Measurements from ENCODE around the gene HSD17B14. TPM values are rescaled to one million over a fixed set of nuclear protein-coding genes. Genes with fewer than 3 reads are reported as not detected.

HSD17B14 gene
- total and polyA plus RNA-seq, 2 experiments from 2014 or later = 8.4 to 11.7 TPM

GRCh38 chr19:48859711-48860572 lies 23.7 kb upstream of the HSD17B14 start:
- Histone ChIP-seq H2AFZ (peak overlapping the region; percentile 72; the same call in 1 of the 2 replicates), H3K9me2 (ENCODE audit: insufficient read depth) (no peaks in the 10 kb centered on the region), H3K4me3 (no peak overlapping the region; the same call in 1 of the 2 replicates), H3K4me1 (ENCODE audit: insufficient read depth) (peaks cover 8% of the 10 kb centered on the region; the same call in 1 of the 2 replicates), H3K4me2 (0 out of 2 replicates have a peak overlapping the region, but pooled peaks have one; percentile 58), H3K27me3 (ENCODE audit: insufficient read depth) (no peaks in the 10 kb centered on the region), H4K20me1 (replicated peaks; ENCODE audit: insufficient read depth) (no peaks in the 10 kb centered on the region), H3K27ac (ENCODE audit: low read depth) (peak overlapping the region; percentile 5; the same call in 1 of the 2 replicates), H3K79me2 (replicated peaks; ENCODE audit: insufficient read depth) (no peaks in the 10 kb centered on the region), H3K36me3 (ENCODE audit: insufficient read depth) (no peaks in the 10 kb centered on the region; the same call in 1 of the 2 replicates), H3F3A (replicated peaks; ENCODE audit: low read depth) (no peaks in the 10 kb centered on the region)
- H3K4me1 Mint-ChIP-seq = peaks cover 8% of the 10 kb centered on the region
- TF ChIP-seq CTCF (conservative IDR thresholded peaks at IDR 0.05; ENCODE audit: low read depth in 2 of 2) (no peak), EZH2 (IDR thresholded peaks at IDR 0.05; ENCODE audit: low read depth, unreplicated experiment) (no peak), CREB1 (CRISPR knock-in tag; IDR thresholded peaks at IDR 0.05; ENCODE audit: low read depth) (no peak), ZNF462 (CRISPR knock-in tag; IDR thresholded peaks at IDR 0.05) (no peak), EZH2phosphoT487 (IDR thresholded peaks at IDR 0.05; ENCODE audit: unreplicated experiment) (no peak), ZNF331 (CRISPR knock-in tag; IDR thresholded peaks at IDR 0.05; ENCODE audit: low read depth) (no peak), NANOG (IDR thresholded peaks at IDR 0.05; ENCODE audit: borderline replicate concordance) (no peak), JUNB (IDR thresholded peaks at IDR 0.05; ENCODE audit: unreplicated experiment) (no peak), STAT1 (IDR thresholded peaks at IDR 0.05; ENCODE audit: unreplicated experiment) (no peak), ZNF114 (CRISPR knock-in tag; IDR thresholded peaks at IDR 0.05) (no peak), POLR2AphosphoS5 (IDR thresholded peaks at IDR 0.05; ENCODE audit: low read depth) (no peak; the same call in 1 of the 2 replicates), REST (IDR thresholded peaks at IDR 0.05; ENCODE audit: unreplicated experiment) (no peak), ETS1 (IDR thresholded peaks at IDR 0.05) (no peak)
- ATAC-seq = peak; percentile 87
- DNase-seq (ENCODE audit: low spot score) = peak; percentile 97
- H3K27ac Mint-ChIP-seq = no peak overlapping the region; the same call in 1 of the 2 replicates
- H3K9me3 Mint-ChIP-seq = no peaks in the 10 kb centered on the region
- peaks cover 22% of the 10 kb centered on the region for H3K36me3 Mint-ChIP-seq (ENCODE audit: low read depth)
- H3K27me3 Mint-ChIP-seq (ENCODE audit: insufficient read depth, low read depth, poor library complexity) = peaks cover 14% of the 10 kb centered on the region
- no peak overlapping the region for H3K4me3 Mint-ChIP-seq
